ENCODE data around the gene PRIM2.
"Not testable (repeated sequence)": the region's sequence is repeated elsewhere in the genome, so short reads cannot be mapped to it uniquely, and the experiment has no call there.

GRCh38 chr6:57343342-57343741 lies 25.9 kb downstream of the PRIM2 start:
- not testable (repeated sequence) for TF ChIP-seq CTCF (IDR thresholded peaks at IDR 0.05; ENCODE audit: low read depth, low read length); MAX (IDR thresholded peaks at IDR 0.05; ENCODE audit: low read depth, low read length); POLR2A (IDR thresholded peaks at IDR 0.05; ENCODE audit: extremely low read depth, insufficient read length); MYC (IDR thresholded peaks at IDR 0.05; ENCODE audit: low read depth, low read length)

All from NB4 (cell line).